Inferior parietal cortex (tissue), 1 donor: ENCODE results near the gene MACF1.
"Not testable (repeated sequence)": the region's sequence is repeated elsewhere in the genome, so short reads cannot be mapped to it uniquely, and the experiment has no call there.

Experiments used
- DNase-seq: peaks from one replicate; pipeline ENCODE4 v3.0.0-alpha.2; 2016; ENCODE audit errors: extremely low spot score

Gene MACF1, protein sequence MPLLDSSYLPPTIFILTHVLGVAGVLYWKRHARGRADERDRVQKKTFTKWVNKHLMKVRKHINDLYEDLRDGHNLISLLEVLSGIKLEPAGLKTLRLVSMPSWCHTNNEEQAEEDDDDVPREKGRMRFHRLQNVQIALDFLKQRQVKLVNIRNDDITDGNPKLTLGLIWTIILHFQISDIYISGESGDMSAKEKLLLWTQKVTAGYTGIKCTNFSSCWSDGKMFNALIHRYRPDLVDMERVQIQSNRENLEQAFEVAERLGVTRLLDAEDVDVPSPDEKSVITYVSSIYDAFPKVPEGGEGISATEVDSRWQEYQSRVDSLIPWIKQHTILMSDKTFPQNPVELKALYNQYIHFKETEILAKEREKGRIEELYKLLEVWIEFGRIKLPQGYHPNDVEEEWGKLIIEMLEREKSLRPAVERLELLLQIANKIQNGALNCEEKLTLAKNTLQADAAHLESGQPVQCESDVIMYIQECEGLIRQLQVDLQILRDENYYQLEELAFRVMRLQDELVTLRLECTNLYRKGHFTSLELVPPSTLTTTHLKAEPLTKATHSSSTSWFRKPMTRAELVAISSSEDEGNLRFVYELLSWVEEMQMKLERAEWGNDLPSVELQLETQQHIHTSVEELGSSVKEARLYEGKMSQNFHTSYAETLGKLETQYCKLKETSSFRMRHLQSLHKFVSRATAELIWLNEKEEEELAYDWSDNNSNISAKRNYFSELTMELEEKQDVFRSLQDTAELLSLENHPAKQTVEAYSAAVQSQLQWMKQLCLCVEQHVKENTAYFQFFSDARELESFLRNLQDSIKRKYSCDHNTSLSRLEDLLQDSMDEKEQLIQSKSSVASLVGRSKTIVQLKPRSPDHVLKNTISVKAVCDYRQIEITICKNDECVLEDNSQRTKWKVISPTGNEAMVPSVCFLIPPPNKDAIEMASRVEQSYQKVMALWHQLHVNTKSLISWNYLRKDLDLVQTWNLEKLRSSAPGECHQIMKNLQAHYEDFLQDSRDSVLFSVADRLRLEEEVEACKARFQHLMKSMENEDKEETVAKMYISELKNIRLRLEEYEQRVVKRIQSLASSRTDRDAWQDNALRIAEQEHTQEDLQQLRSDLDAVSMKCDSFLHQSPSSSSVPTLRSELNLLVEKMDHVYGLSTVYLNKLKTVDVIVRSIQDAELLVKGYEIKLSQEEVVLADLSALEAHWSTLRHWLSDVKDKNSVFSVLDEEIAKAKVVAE (N-terminal part only)

DNA sequence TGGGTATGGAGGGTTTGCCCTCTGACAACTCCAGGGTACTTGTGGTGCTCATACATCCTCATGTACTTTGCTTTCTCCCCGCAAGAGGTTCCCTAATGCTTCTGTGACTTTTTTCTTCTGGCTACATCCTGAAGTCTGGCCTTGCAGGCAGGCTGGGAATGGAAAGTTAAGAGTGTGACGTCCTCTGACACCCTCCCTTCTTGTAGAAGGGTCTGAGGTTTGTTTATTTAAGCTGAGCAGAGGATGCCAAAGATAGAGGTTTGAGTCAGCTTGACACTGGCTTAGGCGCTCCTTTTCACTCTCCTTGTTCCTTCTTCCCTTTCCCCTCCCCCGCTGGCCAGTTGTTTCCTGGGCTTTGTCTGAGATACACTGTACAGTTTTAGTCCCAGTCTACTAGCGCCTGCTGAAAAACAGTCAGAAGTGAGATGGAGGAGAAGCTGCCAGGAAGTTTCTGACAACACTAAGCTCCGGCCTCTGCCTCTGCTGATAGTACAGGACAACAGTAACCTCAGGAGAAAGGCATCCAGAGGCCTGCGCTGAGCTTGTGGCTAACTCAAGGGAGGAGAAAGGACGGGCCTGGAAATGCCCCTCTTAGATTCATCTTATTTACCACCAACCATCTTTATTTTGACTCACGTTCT is at the start of gene MACF1:
Gene MACF1, plus strand, starts transcription at position 255 of the 641 bp plus-strand sequence. Its CDS starts 328 bp downstream, at position 583.
- DNase-seq, result peak; percentile 58

DNA sequence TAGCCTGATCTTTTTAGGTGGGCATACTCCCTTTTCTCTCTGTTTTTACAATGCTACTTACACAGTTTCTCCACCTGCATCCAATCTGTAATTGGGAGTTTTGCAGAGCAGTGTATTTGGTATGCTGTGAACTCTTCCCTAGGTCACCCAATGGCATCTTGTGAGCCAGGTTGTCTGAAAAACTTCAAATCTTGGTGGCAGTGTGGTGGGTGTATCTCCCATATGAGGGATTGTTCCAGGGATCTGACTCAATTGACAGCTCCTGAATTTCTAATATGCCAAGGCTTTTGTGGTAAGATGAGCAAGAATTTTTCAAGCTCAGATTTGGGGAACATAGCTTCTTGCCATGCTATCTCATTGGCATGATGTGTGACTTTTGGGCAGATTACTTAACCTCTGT is 47.2 kb upstream of the MACF1 start:
- no peak for DNase-seq

- no peak for DNase-seq
These were observed 46.0 kb upstream of the MACF1 start for GRCh38 chr1:39158327-39159086.

DNA sequence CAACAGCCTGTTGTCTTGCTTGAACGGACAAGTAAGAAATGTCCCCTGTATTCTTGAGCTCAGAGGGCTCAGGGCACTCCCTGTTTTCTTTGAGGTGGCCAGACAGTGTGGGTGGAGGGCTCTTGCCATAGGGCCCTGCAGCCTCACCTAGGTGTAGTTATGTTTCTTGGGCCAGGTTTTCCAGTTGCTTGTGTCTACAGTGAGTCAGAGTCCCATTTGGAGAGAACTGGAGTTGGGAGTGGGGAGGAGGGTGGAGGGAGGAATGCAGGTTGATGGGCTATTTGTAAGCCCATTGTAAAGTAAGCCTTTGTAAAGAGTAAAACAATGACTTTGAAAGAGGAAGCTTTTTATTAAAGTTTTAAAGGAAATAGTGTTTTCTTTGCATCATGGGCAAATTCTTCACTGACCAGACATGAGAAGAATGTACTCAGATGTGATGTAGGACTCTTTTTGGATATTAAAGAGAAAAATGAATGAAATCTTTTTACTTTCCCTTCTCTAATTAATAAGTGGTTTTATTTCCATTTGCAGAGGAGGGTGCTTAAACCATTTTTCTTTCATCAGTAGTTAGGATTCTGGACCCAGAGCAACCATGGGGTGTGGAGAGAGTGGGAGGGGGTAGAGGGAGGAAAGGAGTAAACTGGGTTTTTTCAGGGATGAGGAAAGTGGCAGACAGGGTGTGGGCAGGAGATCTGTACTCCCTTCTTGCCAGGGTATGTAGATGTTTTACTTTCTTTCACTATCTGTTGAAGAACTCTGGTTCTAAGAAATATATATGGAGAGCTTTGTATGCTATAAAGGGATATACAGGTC is 45.1 kb upstream of the MACF1 start:
- DNase-seq, result no peak

DNA sequence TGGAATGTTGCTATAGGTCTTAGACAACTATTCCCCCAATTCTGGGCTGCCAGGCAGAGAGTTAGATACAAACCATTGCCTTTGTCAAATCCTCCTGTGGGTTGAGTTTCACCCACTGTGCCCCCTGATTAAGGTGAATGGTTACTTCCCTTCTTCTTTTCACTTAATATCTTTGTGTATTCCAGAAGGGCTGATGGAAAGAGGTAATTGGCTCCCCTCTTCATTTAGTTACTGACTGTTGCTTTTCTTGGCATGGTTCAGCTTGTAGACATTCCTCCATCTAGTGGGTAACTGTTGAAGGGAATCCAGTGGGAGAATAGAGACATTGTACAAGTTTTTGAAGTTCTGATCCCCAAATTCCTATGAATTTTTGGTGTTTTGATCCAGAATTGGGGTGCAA is 43.8 kb upstream of the MACF1 start:
- no peak for DNase-seq

DNA sequence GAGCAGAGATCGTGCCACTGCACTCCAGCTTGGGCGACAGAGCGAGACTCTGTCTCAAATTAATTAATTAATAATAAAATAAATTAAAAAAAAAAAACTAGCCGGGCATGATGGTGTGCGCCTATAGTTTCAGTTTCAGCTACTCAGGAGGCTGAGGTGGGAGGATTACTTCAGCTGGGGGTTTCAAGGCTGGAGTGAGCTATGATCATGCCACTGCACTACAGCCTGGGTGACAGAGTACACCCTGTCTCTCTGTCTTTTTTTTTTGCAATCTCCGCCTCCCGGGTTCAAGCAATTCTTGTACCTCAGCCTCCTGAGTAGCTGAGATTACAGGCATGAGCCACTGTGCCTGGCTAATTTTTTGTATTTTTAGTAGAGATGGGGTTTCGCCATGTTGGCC is 42.7 kb upstream of the MACF1 start:
- DNase-seq, result not testable (repeated sequence)

DNA sequence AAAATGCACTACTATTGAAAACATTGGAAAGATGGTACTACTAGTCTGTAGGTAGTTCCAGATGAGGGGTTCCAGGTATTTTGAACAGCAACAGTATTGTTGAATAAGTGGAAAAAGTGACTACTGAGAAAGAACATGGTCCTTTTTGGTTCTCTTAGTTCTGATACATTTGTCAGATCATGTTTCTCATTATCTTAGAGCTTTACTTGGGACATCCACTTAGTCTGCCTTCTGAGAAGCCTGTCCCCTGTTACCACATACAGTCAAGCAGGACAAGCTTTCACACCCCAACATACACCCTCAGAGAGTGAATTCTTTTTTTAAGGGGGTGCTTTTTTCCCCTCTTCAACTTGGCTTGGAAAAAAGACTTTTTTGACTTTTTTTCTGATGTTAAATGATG is 41.0 kb upstream of the MACF1 start:
- no peak for DNase-seq

- no peak for DNase-seq
These were observed 40.2 kb upstream of the MACF1 start for GRCh38 chr1:39164256-39164655.

- DNase-seq, result no peak
These were observed 39.4 kb upstream of the MACF1 start for GRCh38 chr1:39165049-39165448.

DNA sequence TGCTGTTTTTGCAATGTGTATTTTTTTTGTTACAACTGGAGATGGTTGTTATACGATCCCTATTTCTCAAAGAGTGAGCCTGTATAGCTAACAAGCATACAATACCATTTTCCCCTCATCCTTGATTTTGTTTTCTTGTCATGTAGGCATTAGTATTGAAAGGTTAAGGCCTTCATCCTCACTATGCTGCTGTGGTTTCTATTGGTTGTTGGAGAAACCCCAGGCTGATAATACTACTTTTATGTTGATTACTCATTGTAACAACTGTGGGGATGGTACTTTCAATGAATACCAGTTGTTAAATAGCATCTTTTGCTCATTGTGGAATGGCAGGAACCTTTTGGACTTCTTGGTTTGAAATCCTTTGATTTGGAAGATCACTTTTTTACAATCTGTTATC is 39.0 kb upstream of the MACF1 start:
- DNase-seq, result no peak

GRCh38 chr1:39167632-39168209 is 36.8 kb upstream of the MACF1 start:
- no peak for DNase-seq

DNA sequence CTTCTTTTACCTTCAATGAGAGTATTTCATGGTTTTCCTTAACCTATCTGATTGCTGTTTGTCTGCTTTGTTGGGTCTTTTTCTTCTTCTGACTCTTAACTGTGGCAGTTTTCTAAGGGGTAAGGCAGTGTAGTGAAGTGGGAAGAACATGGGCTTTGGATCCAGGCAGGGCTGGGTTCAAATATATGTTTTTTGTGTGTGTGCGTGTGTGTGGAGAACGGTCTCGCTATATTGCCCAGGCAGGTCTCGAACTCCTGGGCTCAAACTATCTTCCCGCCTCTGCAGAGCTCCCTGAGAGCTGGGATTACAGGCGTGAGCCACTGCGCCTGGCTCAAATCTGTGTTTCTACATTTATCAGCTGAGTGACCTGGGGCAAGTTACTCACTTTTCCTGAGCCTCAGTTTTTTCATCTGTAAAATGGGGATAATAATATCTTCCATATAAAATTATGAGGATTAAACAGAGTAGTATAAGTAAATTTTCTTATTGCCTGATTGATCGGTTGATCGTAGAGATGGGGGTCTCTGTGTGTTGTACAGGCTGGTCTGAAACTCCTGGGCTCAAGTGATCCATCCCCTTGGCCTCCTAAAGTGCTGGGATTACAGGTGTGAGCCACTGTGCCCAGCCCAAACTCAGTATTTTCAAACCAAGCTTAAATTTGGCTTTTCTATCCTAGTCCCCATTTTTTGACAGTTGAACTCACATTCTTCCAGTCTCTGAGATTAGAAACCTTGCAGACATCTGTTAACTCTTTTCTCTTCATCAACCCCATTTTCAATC is 36.0 kb upstream of the MACF1 start:
- no peak for DNase-seq

- DNase-seq, result no peak
These were observed 33.5 kb upstream of the MACF1 start for GRCh38 chr1:39170731-39171667.

- DNase-seq, result no peak
These were observed 31.1 kb upstream of the MACF1 start for GRCh38 chr1:39173119-39173994.

GRCh38 chr1:39173995-39174380 is 30.5 kb upstream of the MACF1 start:
- DNase-seq, result no peak

DNA sequence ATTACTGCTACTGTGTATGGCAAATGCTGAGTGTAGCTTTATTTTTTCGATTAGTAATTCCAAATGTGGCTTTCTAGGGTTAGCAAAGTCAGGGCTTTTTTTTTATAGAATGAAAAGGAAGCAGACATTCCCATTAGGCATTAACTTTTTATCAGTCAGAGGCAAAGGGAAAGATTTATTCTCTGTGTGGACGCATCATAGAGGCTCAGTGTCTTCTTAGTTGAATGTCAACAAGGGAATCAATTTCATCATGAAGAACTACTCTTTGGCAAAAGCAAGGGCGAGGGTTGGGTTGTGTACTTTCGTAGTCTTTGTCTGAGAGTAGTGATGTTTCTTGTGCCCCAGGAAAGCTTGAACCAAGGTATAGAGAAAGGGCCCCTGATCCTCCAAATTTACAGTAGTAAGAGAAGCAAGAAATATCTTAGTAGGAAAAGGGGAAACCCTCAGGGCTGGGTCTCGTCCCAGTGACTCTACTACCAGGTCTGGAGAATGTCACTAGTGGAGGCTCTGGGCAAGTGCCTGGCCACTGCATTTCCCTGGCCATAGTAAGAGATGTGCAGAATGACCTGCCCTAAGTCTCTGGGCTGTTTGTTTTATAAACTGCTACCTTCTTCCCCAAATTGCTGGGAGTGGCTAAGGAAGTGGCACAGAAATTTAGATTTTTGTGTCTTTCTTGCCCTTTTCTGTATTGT is 30.0 kb upstream of the MACF1 start:
- DNase-seq, result no peak
